ENCODE results near the gene PSMD2. TPM values are rescaled to one million over a fixed set of nuclear protein-coding genes. Genes with fewer than 3 reads are reported as not detected.

Gene PSMD2
- total RNA-seq, 1 experiment from 2014 or later = 344 TPM

DNA sequence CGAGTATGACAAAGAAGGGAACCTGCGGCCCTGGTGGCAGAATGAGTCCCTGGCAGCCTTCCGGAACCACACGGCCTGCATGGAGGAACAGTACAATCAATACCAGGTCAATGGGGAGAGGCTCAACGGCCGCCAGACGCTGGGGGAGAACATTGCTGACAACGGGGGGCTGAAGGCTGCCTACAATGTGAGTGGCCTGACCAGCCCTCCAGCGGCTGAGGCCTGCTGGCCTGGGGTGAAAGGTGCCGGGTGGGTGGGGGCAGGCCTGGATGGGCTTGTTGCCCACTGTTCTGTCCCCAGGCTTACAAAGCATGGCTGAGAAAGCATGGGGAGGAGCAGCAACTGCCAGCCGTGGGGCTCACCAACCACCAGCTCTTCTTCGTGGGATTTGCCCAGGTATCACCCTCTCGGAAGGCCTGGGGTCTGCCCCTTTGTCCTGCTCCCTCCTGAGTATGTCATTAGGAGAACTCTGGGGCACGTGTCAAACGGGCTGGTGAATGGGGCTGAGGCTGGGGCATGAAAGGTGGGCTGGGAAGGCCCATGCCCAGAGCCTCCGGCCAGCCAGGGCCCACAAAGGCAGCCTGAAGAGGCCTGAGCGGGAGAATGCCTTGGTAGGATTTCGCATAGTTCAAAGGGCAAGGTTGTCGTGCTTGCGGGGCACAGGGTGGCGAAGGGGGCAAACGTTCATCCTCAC, 7.8 kb upstream of the PSMD2 start:
- Histone ChIP-seq H2BK15ac (ENCODE audit: low read depth, low read length) (no peak overlapping the region), H3K14ac (ENCODE audit: insufficient read depth, low read length) (no peak overlapping the region), H2AFZ (ENCODE audit: low read length) (no peak overlapping the region), H3T11ph (ENCODE audit: low read length) (no peak overlapping the region), H3K23me2 (ENCODE audit: insufficient read length, low read depth, low read length, poor library complexity, severe bottlenecking) (no peaks in the 10 kb centered on the region), H4K5ac (ENCODE audit: insufficient read length, low read depth, low read length) (no peak overlapping the region), H3K27ac (ENCODE audit: insufficient read length, low read depth, low read length) (no peak overlapping the region), H3K4ac (ENCODE audit: low read depth, low read length) (no peak overlapping the region), H3K9me3 (ENCODE audit: control insufficient read depth, low read depth, low read length) (no peaks in the 10 kb centered on the region), H3K18ac (ENCODE audit: insufficient read length, low read depth, low read length) (no peak overlapping the region), H4K20me1 (ENCODE audit: control insufficient read depth, insufficient read depth, insufficient read length) (no peaks in the 10 kb centered on the region), H2AK5ac (ENCODE audit: insufficient read length, low read length) (no peak overlapping the region), H3K79me2 (ENCODE audit: insufficient read depth, low read length) (no peaks in the 10 kb centered on the region), H3K4me2 (ENCODE audit: insufficient read depth, insufficient read length, low read length) (no peak overlapping the region), H4K91ac (ENCODE audit: insufficient read length, low read depth, low read length) (no peak overlapping the region), H3K23ac (ENCODE audit: insufficient read length, low read depth, low read length) (no peak overlapping the region), H2BK5ac (ENCODE audit: insufficient read length, low read length) (no peak overlapping the region), H2BK120ac (ENCODE audit: low read depth, low read length, poor library complexity, severe bottlenecking) (no peak overlapping the region), H3K4me1 (ENCODE audit: insufficient read depth, low read length) (no peaks in the 10 kb centered on the region), H2BK20ac (ENCODE audit: low read depth, low read length, poor library complexity, severe bottlenecking) (no peak overlapping the region), H3K9ac (ENCODE audit: extremely low read depth, insufficient read length, low read length) (no peak overlapping the region), H3K27me3 (ENCODE audit: insufficient read depth, low read length) (no peaks in the 10 kb centered on the region), H2BK12ac (ENCODE audit: insufficient read length, low read depth, low read length) (no peak overlapping the region), H3K56ac (ENCODE audit: insufficient read length, low read depth, low read length) (no peak overlapping the region), H4K8ac (replicated peaks; ENCODE audit: insufficient read length, low read depth, low read length) (no peak overlapping the region), H3K79me1 (ENCODE audit: insufficient read depth, low read depth, low read length, poor library complexity, severe bottlenecking) (no peaks in the 10 kb centered on the region)
- Mint-ChIP-seq H3K4me3 (no peak overlapping the region; a peak in 1 of 5 replicates), H3K27ac (no peak overlapping the region), H3K27me3 (ENCODE audit: low read depth) (peaks cover 11% of the 10 kb centered on the region), H3K4me1 (no peaks in the 10 kb centered on the region), H3K36me3 (ENCODE audit: insufficient read depth in 1 of 3, low read depth in 3 of 3) (no peaks in the 10 kb centered on the region; a peak in 1 of 7 replicates), H3K9me3 (no peaks in the 10 kb centered on the region)
- no peak for DNase-seq
- WGBS (ENCODE audit: extremely low coverage, insufficient read length, low lambda C conversion rate) = no CpG with 5 or more reads among the region's 22 CpGs
- no peak for TF ChIP-seq CTCF (conservative IDR thresholded peaks at IDR 0.05)
